Lower lobe of right lung (tissue), 2 donors: ENCODE results near the gene SDK1. TPM values are rescaled to one million over a fixed set of nuclear protein-coding genes. Genes with fewer than 3 reads are reported as not detected.

Experiments
- ATAC-seq, 2 donors: fragments of 200-7000 bp; cut with Tn5 transposase; one replicate each; pipeline ENCODE4 v1.9.1; 2020 to 2022; ENCODE audit warnings: mild to moderate bottlenecking in 2 of 2, moderate library complexity in 2 of 2
- DNase-seq: peaks from one replicate; pipeline ENCODE4 v3.0.0-alpha.2; 2020
- H3K27ac ChIP-seq: fragments of 200-600 bp; one replicate; pipeline ENCODE4 v1.8.0; 2022
- H3K27me3 ChIP-seq: fragments of 200-600 bp; one replicate; pipeline ENCODE4 v1.8.0; 2022; ENCODE audit warnings: low read depth
- H3K36me3 ChIP-seq: fragments of 200-600 bp; one replicate; pipeline ENCODE4 v1.8.0; 2022; ENCODE audit warnings: mild to moderate bottlenecking
- H3K4me1 ChIP-seq: fragments of 200-600 bp; one replicate; pipeline ENCODE4 v1.8.0; 2022
- H3K4me3 ChIP-seq: fragments of 200-600 bp; one replicate; pipeline ENCODE4 v1.8.0; 2022; ENCODE audit warnings: mild to moderate bottlenecking
- H3K9me3 ChIP-seq: fragments of 200-600 bp; one replicate; pipeline ENCODE4 v1.8.0; 2022
- intact Hi-C: fragments of 100-400 bp; cut with DNase I; formaldehyde crosslinking; loops from one replicate; pipeline ENCODE4 v1.11.0; 2022
- total RNA-seq: library from RNA; stranded (reverse); fragmentation: NEBNext Ultra II Directional; extraction: Animal tissue kit (Norgen Biotek cat#: 25700); gene quantifications from one replicate; pipeline ENCODE4 v1.2.1, GENCODE V29; 2021
- TF ChIP-seq, protein P1 (sequence below): fragments of 200-600 bp; IDR thresholded peaks from one replicate; pipeline ENCODE4 v1.8.0; 2022; ENCODE audit warnings: antibody characterized with exemption, mild to moderate bottlenecking
- donor health status: DM: no; HTN: yes; CAD: no; lungs with severe emphysema.

The SDK1 gene
- total RNA-seq, 1 donor from 2014 or later, result 10.0 TPM

DNA sequence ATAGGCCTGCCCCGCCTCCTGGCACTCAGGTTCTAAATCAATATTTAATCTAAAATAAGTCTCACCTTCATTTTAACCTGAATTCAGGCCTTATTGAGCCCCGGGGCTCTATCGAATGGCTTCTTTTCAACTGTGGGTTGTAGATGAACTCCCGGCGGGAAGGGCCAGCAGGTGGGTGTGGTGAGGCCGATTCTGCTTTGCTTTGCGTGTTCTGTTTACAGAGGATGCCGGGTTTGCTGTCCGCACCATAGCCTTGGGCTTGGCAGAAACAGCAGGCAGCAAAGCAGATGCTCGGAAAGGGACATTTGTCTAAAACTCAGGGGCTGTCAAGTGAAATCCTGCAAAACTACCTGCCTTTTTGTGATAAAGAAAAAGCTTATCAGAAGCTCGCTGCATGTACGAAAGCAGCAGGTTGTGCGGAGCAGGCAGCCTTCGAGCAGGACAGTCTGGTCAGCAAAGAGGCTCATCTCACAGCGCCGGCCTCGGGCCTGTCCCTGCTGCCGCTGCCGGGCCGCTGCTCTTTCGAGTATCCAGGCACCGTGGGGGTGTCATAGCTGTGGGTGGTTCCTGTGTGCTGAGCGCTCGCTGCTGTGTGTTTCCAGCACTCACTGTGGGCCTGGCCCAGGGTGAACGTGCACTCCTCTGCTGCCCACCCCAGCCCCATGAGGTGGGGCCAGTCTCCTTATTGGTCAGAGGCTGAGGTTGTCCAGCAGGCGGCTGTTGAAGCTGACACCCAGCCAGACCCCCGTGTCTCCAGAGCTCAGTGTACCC is 946.2 kb downstream of the SDK1 start:
- peaks cover 8% of the 10 kb centered on the region for H3K9me3 ChIP-seq
- intact Hi-C loops, result no loop called here
- no peak overlapping the region for H3K4me3 ChIP-seq
- no peak for ATAC-seq
- H3K4me1 ChIP-seq, result no peaks in the 10 kb centered on the region
- TF ChIP-seq, protein P1, sequence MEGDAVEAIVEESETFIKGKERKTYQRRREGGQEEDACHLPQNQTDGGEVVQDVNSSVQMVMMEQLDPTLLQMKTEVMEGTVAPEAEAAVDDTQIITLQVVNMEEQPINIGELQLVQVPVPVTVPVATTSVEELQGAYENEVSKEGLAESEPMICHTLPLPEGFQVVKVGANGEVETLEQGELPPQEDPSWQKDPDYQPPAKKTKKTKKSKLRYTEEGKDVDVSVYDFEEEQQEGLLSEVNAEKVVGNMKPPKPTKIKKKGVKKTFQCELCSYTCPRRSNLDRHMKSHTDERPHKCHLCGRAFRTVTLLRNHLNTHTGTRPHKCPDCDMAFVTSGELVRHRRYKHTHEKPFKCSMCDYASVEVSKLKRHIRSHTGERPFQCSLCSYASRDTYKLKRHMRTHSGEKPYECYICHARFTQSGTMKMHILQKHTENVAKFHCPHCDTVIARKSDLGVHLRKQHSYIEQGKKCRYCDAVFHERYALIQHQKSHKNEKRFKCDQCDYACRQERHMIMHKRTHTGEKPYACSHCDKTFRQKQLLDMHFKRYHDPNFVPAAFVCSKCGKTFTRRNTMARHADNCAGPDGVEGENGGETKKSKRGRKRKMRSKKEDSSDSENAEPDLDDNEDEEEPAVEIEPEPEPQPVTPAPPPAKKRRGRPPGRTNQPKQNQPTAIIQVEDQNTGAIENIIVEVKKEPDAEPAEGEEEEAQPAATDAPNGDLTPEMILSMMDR, result no peak
- no peak for DNase-seq
- no peaks in the 10 kb centered on the region for H3K36me3 ChIP-seq
- H3K27me3 ChIP-seq, result no peaks in the 10 kb centered on the region
- H3K27ac ChIP-seq, result no peak overlapping the region

DNA sequence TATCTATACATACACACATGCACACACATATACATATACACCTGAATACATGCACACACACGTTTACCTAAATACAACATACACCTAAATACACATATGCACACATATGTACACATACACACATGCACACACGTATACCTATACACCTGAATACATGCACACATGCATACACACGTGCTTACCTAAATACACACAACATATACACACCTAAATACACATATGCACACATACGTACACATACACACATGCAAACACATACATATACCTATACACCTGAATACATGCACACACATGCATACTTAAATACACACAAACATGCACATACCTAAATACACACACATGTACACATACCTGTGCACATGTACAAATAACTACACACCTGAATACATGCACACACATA is 947.2 kb downstream of the SDK1 start:
- TF ChIP-seq, protein P1, result no peak
- ATAC-seq, result no peak

GRCh38 chr7:4249241-4249640 is 948.2 kb downstream of the SDK1 start:
- no peak for DNase-seq

More for the DNA sequence above, 947.2 kb downstream of the SDK1 start:
- peaks cover 8% of the 10 kb centered on the region for H3K9me3 ChIP-seq
- intact Hi-C loops, result no loop called here
- H3K36me3 ChIP-seq, result no peaks in the 10 kb centered on the region
- no peaks in the 10 kb centered on the region for H3K4me1 ChIP-seq
- no peak overlapping the region for H3K27ac ChIP-seq
- DNase-seq, result no peak
- H3K27me3 ChIP-seq, result no peaks in the 10 kb centered on the region
- H3K4me3 ChIP-seq, result no peak overlapping the region

DNA sequence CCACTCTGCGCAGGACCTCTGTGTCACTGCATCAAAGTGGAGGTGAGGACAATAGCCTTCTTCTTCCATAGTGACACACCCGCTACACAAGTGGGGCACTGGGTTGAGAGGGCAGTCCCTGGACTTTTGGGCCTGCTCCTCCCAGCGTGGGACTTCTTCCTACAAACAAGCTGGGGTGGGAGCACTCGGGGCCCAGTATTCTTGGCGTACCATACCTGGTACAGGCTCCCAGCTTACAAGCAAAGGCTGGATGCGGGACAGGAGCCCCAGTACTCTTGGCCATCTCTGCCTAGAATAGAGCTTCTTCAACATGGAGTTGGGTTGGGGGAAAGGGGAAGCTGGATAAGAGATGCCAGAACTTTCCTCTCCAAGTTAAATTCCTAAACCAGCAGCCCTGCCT is 954.3 kb downstream of the SDK1 start:
- TF ChIP-seq, protein P1, result no peak
- Histone ChIP-seq H3K4me1 (no peaks in the 10 kb centered on the region), H3K27ac (no peak overlapping the region), H3K9me3 (peaks cover 11% of the 10 kb centered on the region), H3K4me3 (no peak overlapping the region), H3K36me3 (no peaks in the 10 kb centered on the region), H3K27me3 (no peaks in the 10 kb centered on the region)
- intact Hi-C loops, result no loop called here
- ATAC-seq (no peak), DNase-seq (no peak)

More at GRCh38 chr7:4249241-4249640, 948.2 kb downstream of the SDK1 start:
- Histone ChIP-seq H3K4me3 (no peak overlapping the region), H3K9me3 (peaks cover 8% of the 10 kb centered on the region), H3K4me1 (no peaks in the 10 kb centered on the region), H3K27me3 (no peaks in the 10 kb centered on the region), H3K27ac (no peak overlapping the region), H3K36me3 (no peaks in the 10 kb centered on the region)
- no peak for ATAC-seq
- intact Hi-C loops, result no loop called here
- TF ChIP-seq, protein P1, result no peak

DNA sequence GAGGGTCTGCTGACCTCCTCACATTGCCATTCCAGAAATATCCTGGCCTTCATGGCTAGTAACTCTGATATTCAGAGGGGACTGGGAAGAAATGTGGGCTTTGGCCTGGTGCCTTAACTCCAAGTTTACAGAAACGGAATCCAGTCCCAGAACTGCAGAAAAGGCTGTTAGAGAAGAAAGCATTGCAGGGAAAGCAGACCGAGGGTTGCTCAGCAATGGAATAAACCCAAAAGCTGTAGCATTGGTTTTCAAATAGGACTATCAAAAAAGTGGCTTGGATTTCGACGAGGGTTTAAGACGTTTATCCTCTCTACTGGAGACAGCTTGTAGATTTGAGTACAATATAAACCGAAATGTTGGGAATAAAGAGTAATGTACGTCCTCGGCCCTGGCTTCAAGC is 955.2 kb downstream of the SDK1 start:
- Histone ChIP-seq H3K27ac (no peak overlapping the region), H3K9me3 (peaks cover 10% of the 10 kb centered on the region), H3K36me3 (no peaks in the 10 kb centered on the region), H3K4me1 (no peaks in the 10 kb centered on the region), H3K27me3 (no peaks in the 10 kb centered on the region), H3K4me3 (no peak overlapping the region)
- TF ChIP-seq, protein P1, result no peak
- intact Hi-C loops, result no loop called here
- no peak for ATAC-seq
- DNase-seq, result no peak
